GM21737 (cell line): Measurements from ENCODE around the gene STAB1.

Source experiments
- ATAC-seq: cut with Tn5 transposase; IDR thresholded peaks from one replicate; pipeline ENCODE4 v1.9.1; 2021; ENCODE audit warnings: mild to moderate bottlenecking, moderate library complexity; ENCODE audit not compliant: unreplicated experiment

STAB1 gene

DNA sequence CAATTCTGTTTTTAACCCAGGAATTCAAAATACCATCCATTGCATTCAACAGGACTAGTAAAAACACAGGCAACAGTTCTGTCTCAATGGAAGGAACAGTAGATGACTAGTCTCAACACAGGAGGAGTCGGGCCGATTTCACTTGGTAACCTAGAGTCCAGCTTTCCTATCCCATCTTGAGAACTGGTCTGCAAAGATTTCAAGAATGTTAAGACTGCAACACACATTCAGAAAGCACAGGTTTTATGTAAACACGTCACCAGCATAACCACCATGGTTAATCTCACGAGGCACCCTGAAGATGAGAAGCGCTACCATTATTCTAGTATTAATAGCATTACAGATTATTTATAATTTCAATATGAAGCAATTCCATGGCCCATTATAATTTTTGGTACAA, 63.3 kb downstream of the STAB1 start:
- ATAC-seq: no peak

DNA sequence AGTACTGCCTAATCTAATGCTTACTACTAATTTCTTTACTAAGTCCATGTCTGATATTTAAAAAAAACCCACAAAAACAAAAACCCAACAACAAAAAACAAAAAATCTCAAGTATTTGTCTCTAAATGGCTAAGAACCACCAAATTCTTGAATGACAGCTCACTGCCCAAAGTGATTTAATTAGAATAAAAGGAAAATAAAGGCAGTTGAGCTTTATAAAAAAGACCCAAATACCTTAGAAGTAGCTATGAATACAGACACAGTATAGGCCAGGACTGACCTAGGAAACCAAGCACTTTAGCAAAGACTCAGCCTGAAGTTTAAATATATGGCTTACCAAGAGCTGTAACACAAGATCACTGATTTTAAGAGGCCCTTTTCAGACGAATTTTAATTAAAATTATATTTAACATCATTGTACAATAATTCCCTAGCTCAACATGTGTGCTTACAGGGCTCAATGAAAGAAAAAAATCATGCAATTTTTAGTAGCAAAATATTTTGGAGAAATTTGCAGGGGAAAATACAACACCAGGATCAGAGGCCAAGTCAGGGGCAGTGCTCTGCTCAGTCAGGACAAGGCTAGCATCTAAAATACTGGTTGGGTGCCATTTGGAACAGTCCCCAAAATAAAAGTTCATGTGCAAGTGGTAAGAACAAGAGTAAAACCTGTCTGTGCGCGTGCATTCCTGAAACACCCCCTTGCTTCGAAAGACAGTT, 66.0 kb downstream of the STAB1 start:
- no peak for ATAC-seq

- ATAC-seq: no peak
Measured at GRCh38 chr3:52563984-52564383, 68.8 kb downstream of the STAB1 start.

DNA sequence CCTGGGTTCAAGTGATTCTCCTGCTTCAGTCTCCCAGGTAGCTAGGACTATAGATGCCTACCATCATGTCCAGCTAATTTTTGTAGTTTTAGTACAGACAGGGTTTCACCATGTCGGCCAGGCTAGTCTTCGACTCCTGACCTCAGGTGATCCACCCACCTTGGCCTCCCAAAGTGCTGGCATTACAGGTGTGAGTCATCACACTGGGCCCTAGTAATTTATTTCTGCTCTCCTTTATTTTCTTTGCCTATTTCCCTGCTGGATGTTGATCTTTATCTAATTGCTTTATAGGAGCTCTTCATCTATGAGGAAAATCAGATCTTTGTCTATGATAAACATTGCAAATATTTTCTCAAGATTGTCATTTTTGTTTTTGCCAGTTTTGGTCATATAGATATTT, 72.9 kb downstream of the STAB1 start:
- ATAC-seq: no peak

DNA sequence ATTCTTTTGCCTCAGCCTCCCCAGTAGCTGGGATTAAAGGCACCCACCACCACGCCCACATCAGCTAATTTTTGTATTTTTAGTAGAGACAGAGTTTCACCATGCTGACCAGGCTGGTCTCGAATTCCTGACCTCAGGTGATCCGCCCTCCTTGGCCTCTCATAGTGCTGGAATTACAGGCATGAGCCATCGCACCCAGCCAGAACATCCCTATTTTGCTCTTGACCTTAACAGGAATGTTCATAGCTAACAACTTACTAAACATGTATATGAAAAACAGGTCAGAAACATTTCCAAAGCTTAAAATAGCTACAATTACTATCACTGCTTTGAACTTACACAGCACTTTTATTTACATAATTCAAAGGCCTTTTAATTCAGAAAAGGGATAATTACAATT, 74.9 kb downstream of the STAB1 start:
- ATAC-seq: no peak

DNA sequence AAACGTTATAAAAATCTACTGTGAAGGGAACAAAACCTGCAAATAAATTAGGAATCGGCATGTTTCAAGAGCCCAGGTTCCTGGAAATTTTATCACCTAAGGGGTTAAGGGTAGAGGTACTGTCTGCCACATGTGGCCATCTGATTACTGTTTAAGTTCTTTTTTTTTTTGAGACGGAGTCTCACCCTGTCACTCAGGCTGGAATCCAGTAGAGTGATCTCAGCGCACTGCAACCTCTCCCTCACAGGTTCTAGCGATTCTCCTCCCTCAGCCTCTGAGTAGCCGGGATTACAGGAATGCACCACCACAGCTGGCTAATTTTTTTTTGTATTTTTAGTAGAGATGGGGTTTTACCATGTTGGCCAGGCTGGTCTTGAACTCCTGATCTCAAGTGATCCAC, 77.1 kb downstream of the STAB1 start:
- ATAC-seq: no peak
